Thyroid gland (tissue), 4 donors: ENCODE data around the gene KCTD19. TPM values are rescaled to one million over a fixed set of nuclear protein-coding genes. Genes with fewer than 3 reads are reported as not detected.

ENCODE experiments used
- DNase-seq, 2 donors: peaks; one replicate each; pipeline ENCODE4 v3.0.0-alpha.2; 2019
- H3K27ac ChIP-seq, 3 donors: fragments of 200-600 bp; sonication (generic); 1 replicate in 2 of 3; 2 replicates in 1 of 3; pipeline ENCODE4 v1.5.1; 2016 to 2019; ENCODE audit warnings: mild to moderate bottlenecking in 1 of 3, moderate library complexity in 1 of 3
- H3K27me3 ChIP-seq: fragments of 200-600 bp; sonication (generic); one replicate; pipeline ENCODE4 v1.5.1; 2019
- H3K36me3 ChIP-seq, 2 donors: fragments of 200-600 bp; sonication (generic); one replicate each; pipeline ENCODE4 v1.5.1; 2016 to 2019
- H3K4me1 ChIP-seq, 2 donors: fragments of 200-600 bp; sonication (generic); one replicate each; pipeline ENCODE4 v1.5.1; 2017 to 2019
- H3K4me3 ChIP-seq, 3 donors: fragments of 200-600 bp; sonication (generic); replicated peaks in 1 of 3; 1 replicate in 2 of 3; 2 replicates in 1 of 3; pipeline ENCODE4 v1.5.1; 2016; ENCODE audit warnings: mild to moderate bottlenecking in 1 of 3
- H3K9me3 ChIP-seq: fragments of 200-600 bp; sonication (generic); one replicate; pipeline ENCODE4 v1.5.1; 2017
- CTCF ChIP-seq, 6 experiments: fragments of 200-600 bp in 3 of 6; fragments of 450-650 bp in 3 of 6; sonication (generic) in 3 of 6; IDR thresholded peaks; one replicate each; pipeline ENCODE4 v1.5.1; 2016 to 2019; ENCODE audit warnings: antibody characterized with exemption in 6 of 6, mild to moderate bottlenecking in 2 of 6, inconsistent platforms in 1 of 6, moderate library complexity in 1 of 6
- POLR2A ChIP-seq, 2 donors: fragments of 450-650 bp; IDR thresholded peaks; one replicate each; pipeline ENCODE4 v1.6.1; 2017; ENCODE audit warnings: antibody characterized with exemption in 2 of 2, mild to moderate bottlenecking in 2 of 2, moderate library complexity in 1 of 2
- WGBS, 2 donors: methylation state at CpG; one replicate each; pipeline ENCODE4 v1.1.5; 2017; 5-methylcytosine and 5-hydroxymethylcytosine counted together
- intact Hi-C: fragments of 100-400 bp; cut with DNase I; formaldehyde crosslinking; loops from one replicate; pipeline ENCODE4 v1.15.1; 2023
- total RNA-seq, 4 donors: library from RNA; depleted of rRNA; stranded (reverse); fragments of >200 nt; gene quantifications; one replicate each; pipeline ENCODE4 v1.2.3, GENCODE V29; 2016

Gene KCTD19
- total RNA-seq, 4 donors from 2014 or later: 2.6 TPM; not detected in 3

DNA sequence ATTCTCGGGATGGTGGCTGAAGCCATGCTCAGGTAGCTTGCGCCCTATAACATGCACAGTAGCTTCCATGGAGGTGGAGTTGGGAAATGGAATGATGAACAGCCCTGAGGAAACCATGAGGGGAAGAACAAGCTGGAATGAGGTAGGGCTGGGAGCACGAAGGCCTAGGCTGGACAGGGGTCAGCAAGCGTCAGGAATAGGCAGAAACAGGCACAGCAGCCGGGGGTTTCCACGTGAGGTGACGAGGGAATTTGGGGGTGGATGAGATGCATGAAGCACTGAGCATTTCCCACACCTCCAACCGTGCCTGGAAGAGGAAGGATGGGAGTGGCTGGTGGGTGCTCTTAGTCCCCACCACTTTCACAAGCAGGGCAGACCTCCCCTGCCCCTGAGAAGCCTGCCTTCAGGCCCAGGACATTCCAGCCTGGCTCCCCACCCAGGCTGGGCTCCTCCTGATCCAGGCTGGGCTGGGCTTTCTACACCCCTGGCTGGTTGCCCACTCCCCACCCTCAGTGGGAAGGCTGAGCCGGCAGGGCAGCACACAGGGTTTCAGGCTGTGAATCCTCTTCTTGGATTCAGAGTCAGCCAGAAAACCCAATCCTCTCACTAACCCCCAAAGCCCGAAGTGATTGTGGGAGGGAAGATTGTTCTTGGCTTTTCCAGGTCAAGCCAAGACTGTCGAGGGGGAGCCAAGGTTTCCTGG, 25.3 kb downstream of the KCTD19 start:
- DNase-seq: peak; percentile 32 to 57
- TF ChIP-seq CTCF (IDR thresholded peaks at IDR 0.05) (no peak), POLR2A (IDR thresholded peaks at IDR 0.05) (no peak)
- intact Hi-C loops: no loop called here

DNA sequence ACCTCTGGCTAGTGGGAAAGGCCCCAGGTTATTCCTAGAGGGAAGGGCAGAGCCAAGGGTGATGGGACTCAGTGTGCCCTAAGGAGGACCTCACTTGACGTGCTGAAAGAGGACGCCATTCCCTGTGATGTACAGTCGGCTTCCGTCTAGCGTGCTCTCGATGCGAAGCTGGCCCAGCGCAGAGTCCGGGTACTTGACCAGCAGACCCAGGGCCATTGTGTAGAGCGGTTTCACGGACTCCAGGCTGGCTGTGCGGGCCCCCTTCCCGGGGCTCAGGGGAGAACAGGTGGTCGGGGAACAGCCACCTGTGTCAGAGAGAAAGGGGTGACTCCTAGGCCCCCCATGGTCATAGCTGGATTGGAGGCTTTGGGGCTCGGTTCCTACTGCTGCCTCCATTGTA, 27.3 kb downstream of the KCTD19 start:
- intact Hi-C loops: no loop called here
- TF ChIP-seq CTCF (IDR thresholded peaks at IDR 0.05) (no peak), POLR2A (IDR thresholded peaks at IDR 0.05) (no peak)
- Histone ChIP-seq H3K27ac (no peak overlapping the region), H3K36me3 (no peaks in the 10 kb centered on the region), H3K27me3 (no peaks in the 10 kb centered on the region), H3K9me3 (no peaks in the 10 kb centered on the region), H3K4me3 (no peak overlapping the region), H3K4me1 (peaks cover 3 to 36% of the 10 kb centered on the region in 2 donors)
- no peak for DNase-seq
- 99 to 100% methylated on average over 13 to 15 of the region's 15 CpGs for WGBS, 2 donors

More for the DNA sequence above, 25.3 kb downstream of the KCTD19 start:
- Histone ChIP-seq H3K4me1 (peaks cover 0 to 21% of the 10 kb centered on the region in 2 donors), H3K27me3 (no peaks in the 10 kb centered on the region), H3K27ac (no peak overlapping the region), H3K36me3 (no peaks in the 10 kb centered on the region), H3K4me3 (no peak overlapping the region), H3K9me3 (no peaks in the 10 kb centered on the region)
- 63 to 73% methylated on average over 11 of the region's 11 CpGs for WGBS, 2 donors

DNA sequence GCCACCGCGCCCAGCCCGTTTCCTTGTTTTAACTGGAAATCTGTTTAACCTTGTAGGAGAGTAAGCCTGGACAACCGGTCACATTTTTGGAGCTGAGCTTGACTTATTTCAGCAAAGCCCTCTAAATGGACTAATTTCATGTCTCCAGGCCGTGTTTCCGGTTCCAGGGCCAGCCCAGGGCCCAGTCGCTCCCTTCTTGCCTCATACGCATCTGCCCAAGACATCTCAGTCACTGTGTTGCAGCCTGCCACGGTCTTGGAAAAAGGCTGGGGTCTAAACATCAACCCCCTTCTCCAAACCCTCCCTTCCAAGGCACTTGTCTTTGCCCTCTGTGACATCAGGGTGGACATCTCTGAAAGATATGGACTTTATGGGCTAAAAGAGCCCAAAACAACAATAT, 28.3 kb downstream of the KCTD19 start:
- no peaks in the 10 kb centered on the region for H3K9me3 ChIP-seq
- H3K4me3 ChIP-seq: no peak overlapping the region
- no peaks in the 10 kb centered on the region for H3K27me3 ChIP-seq
- H3K4me1 ChIP-seq: peaks cover 3 to 36% of the 10 kb centered on the region in 2 donors
- TF ChIP-seq POLR2A (IDR thresholded peaks at IDR 0.05) (no peak), CTCF (IDR thresholded peaks at IDR 0.05) (no peak)
- WGBS, 2 donors: 96 to 98% methylated on average over 9 of the region's 9 CpGs
- intact Hi-C loops: no loop called here
- no peak for DNase-seq
- H3K27ac ChIP-seq: no peak overlapping the region
- no peaks in the 10 kb centered on the region for H3K36me3 ChIP-seq

DNA sequence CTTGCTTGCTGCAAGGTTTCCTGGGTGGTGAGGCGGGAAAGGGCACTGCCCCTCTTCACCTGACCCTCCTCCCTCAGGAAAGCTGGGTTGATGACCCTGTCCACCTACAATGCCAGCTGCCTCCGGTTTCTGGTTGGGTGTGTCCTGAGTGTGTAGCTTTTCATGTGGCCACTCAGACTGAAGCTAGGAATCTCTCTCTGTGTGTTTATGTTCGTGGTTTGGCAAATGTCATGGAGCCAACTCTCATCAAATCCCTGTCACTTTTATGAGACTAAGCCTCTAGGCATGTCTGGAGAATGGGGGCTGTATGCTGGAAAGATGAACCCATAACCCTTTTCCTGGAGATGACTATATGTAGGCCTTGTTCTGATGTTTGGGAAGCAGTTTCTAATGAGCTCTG, 30.1 kb downstream of the KCTD19 start:
- Histone ChIP-seq H3K4me1 (peaks cover 3 to 24% of the 10 kb centered on the region in 2 donors), H3K27me3 (no peaks in the 10 kb centered on the region), H3K27ac (no peak overlapping the region), H3K9me3 (no peaks in the 10 kb centered on the region), H3K4me3 (no peak overlapping the region), H3K36me3 (no peaks in the 10 kb centered on the region)
- DNase-seq: no peak
- intact Hi-C loops: no loop called here
- WGBS, 2 donors: 57 to 60% methylated on average over 3 of the region's 3 CpGs
- TF ChIP-seq CTCF (IDR thresholded peaks at IDR 0.05) (no peak), POLR2A (IDR thresholded peaks at IDR 0.05) (no peak)

- Histone ChIP-seq H3K27me3 (no peaks in the 10 kb centered on the region), H3K4me3 (no peak overlapping the region)
- intact Hi-C loops: no loop called here
These were observed 31.6 kb downstream of the KCTD19 start for GRCh38 chr16:67294938-67295361.

More at GRCh38 chr16:67294938-67295361, 31.6 kb downstream of the KCTD19 start:
- no peaks in the 10 kb centered on the region for H3K9me3 ChIP-seq
- H3K27ac ChIP-seq: no peak overlapping the region
- no peak for DNase-seq
- TF ChIP-seq POLR2A (IDR thresholded peaks at IDR 0.05) (no peak), CTCF (IDR thresholded peaks at IDR 0.05) (no peak)
- H3K36me3 ChIP-seq: no peaks in the 10 kb centered on the region
- 65 to 84% methylated on average over 7 of the region's 7 CpGs for WGBS, 2 donors
- H3K4me1 ChIP-seq: peaks cover 3 to 19% of the 10 kb centered on the region in 2 donors
